ENCODE results near the gene PPP1R26.

PPP1R26 gene

DNA sequence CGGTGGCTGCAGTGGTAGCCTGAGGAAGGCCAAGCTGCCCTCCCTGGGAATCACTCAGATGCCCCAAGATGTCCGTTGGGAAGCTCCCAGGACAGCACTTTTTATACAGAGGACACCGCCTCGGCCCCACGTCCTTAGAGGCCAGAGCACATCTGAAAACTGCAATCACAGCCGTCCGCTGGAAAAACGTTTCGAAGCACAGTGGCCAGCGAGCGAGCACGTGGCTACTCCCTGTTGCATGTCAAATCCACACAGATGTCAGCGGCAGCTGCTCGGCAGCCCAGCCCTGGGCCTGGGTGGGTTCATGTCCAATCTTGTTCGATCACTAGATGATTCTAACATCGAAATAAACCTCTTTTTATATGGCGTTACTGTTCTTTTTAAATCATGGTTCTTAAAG, 8.9 kb downstream of the PPP1R26 start:
- no peak for TF ChIP-seq POLR2AphosphoS5 (IDR thresholded peaks at IDR 0.05; ENCODE audit: low read depth, low read length)
- TF ChIP-seq FOXP2 (optimal IDR thresholded peaks at IDR 0.05; ENCODE audit: borderline replicate concordance, extremely low read depth, extremely low read length, insufficient read depth): no peak
- TF ChIP-seq, protein P1, sequence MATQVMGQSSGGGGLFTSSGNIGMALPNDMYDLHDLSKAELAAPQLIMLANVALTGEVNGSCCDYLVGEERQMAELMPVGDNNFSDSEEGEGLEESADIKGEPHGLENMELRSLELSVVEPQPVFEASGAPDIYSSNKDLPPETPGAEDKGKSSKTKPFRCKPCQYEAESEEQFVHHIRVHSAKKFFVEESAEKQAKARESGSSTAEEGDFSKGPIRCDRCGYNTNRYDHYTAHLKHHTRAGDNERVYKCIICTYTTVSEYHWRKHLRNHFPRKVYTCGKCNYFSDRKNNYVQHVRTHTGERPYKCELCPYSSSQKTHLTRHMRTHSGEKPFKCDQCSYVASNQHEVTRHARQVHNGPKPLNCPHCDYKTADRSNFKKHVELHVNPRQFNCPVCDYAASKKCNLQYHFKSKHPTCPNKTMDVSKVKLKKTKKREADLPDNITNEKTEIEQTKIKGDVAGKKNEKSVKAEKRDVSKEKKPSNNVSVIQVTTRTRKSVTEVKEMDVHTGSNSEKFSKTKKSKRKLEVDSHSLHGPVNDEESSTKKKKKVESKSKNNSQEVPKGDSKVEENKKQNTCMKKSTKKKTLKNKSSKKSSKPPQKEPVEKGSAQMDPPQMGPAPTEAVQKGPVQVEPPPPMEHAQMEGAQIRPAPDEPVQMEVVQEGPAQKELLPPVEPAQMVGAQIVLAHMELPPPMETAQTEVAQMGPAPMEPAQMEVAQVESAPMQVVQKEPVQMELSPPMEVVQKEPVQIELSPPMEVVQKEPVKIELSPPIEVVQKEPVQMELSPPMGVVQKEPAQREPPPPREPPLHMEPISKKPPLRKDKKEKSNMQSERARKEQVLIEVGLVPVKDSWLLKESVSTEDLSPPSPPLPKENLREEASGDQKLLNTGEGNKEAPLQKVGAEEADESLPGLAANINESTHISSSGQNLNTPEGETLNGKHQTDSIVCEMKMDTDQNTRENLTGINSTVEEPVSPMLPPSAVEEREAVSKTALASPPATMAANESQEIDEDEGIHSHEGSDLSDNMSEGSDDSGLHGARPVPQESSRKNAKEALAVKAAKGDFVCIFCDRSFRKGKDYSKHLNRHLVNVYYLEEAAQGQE (IDR thresholded peaks at IDR 0.05; ENCODE audit: insufficient read depth in 1 of 2, low read depth in 2 of 2, low read length in 2 of 2): no peak
- TF ChIP-seq SIN3A (IDR thresholded peaks at IDR 0.05; ENCODE audit: borderline replicate concordance, insufficient read depth, low read length): no peak
- TF ChIP-seq TAF1 (IDR thresholded peaks at IDR 0.05; ENCODE audit: borderline replicate concordance, insufficient read depth, low read length): no peak

- TF ChIP-seq POLR2AphosphoS5 (IDR thresholded peaks at IDR 0.05; ENCODE audit: low read depth, low read length) (no peak), FOXP2 (optimal IDR thresholded peaks at IDR 0.05; ENCODE audit: borderline replicate concordance, extremely low read depth, extremely low read length, insufficient read depth) (no peak), TAF1 (IDR thresholded peaks at IDR 0.05; ENCODE audit: borderline replicate concordance, insufficient read depth, low read length) (no peak), SIN3A (IDR thresholded peaks at IDR 0.05; ENCODE audit: borderline replicate concordance, insufficient read depth, low read length) (no peak)
- TF ChIP-seq, protein P1 (IDR thresholded peaks at IDR 0.05; ENCODE audit: insufficient read depth in 1 of 2, low read depth in 2 of 2, low read length in 2 of 2): no peak
Measured at GRCh38 chr9:135489188-135489906, 9.8 kb downstream of the PPP1R26 start.

GRCh38 chr9:135490166-135490870, 10.7 kb downstream of the PPP1R26 start:
- TF ChIP-seq SIN3A (IDR thresholded peaks at IDR 0.05; ENCODE audit: borderline replicate concordance, insufficient read depth, low read length) (no peak), POLR2AphosphoS5 (IDR thresholded peaks at IDR 0.05; ENCODE audit: low read depth, low read length) (no peak), TAF1 (IDR thresholded peaks at IDR 0.05; ENCODE audit: borderline replicate concordance, insufficient read depth, low read length) (no peak), FOXP2 (optimal IDR thresholded peaks at IDR 0.05; ENCODE audit: borderline replicate concordance, extremely low read depth, extremely low read length, insufficient read depth) (no peak)
- TF ChIP-seq, protein P1 (IDR thresholded peaks at IDR 0.05; ENCODE audit: insufficient read depth in 1 of 2, low read depth in 2 of 2, low read length in 2 of 2): no peak

GRCh38 chr9:135490980-135491464, 11.4 kb downstream of the PPP1R26 start:
- no peak for TF ChIP-seq FOXP2 (optimal IDR thresholded peaks at IDR 0.05; ENCODE audit: borderline replicate concordance, extremely low read depth, extremely low read length, insufficient read depth)
- TF ChIP-seq, protein P1 (IDR thresholded peaks at IDR 0.05; ENCODE audit: insufficient read depth in 1 of 2, low read depth in 2 of 2, low read length in 2 of 2): no peak
